Activated naive CD8-positive, alpha-beta T cell treated with anti-CD3 and anti-CD28 coated beads, Interleukin-2, amount 50 U/mL, for 24 hours (primary cell): ENCODE measurements around the gene CSF1R.

ENCODE experiments used
- ATAC-seq: fragments of 150-1000 bp; cut with Tn5 transposase; one replicate; pipeline ENCODE4 v1.10.0; 2021
- DNase-seq: peaks from one replicate; pipeline ENCODE4 v3.0.0; 2021
- H3K27ac Mint-ChIP-seq: one replicate; pipeline ENCODE4 v1.8.0; 2021; ENCODE audit warnings: mild to moderate bottlenecking, mixed read lengths
- H3K27me3 Mint-ChIP-seq: one replicate; pipeline ENCODE4 v1.8.0; 2021; ENCODE audit warnings: mixed read lengths
- H3K36me3 Mint-ChIP-seq: one replicate; pipeline ENCODE4 v1.8.0; 2021; ENCODE audit warnings: low read depth, mixed read lengths
- H3K4me1 Mint-ChIP-seq: one replicate; pipeline ENCODE4 v1.8.0; 2021; ENCODE audit warnings: mixed read lengths
- H3K4me3 Mint-ChIP-seq: one replicate; pipeline ENCODE4 v1.8.0; 2021; ENCODE audit warnings: mild to moderate bottlenecking, moderate library complexity, mixed read lengths
- H3K9me3 Mint-ChIP-seq: one replicate; pipeline ENCODE4 v1.8.0; 2021; ENCODE audit warnings: mixed read lengths

CSF1R gene

GRCh38 chr5:150007050-150007449, 79.3 kb downstream of the CSF1R start:
- Mint-ChIP-seq H3K4me1 (peaks cover 31% of the 10 kb centered on the region), H3K27me3 (no peaks in the 10 kb centered on the region), H3K27ac (peak overlapping the region; percentile 29), H3K36me3 (peaks cover 54% of the 10 kb centered on the region), H3K9me3 (no peaks in the 10 kb centered on the region), H3K4me3 (no peak overlapping the region)
- DNase-seq (no peak), ATAC-seq (no peak)

GRCh38 chr5:150006318-150006717, 80.0 kb downstream of the CSF1R start:
- Mint-ChIP-seq H3K9me3 (no peaks in the 10 kb centered on the region), H3K27ac (no peak overlapping the region), H3K27me3 (no peaks in the 10 kb centered on the region), H3K4me1 (peaks cover 36% of the 10 kb centered on the region), H3K4me3 (no peak overlapping the region), H3K36me3 (peaks cover 53% of the 10 kb centered on the region)
- no peak for ATAC-seq
- no peak for DNase-seq
